Ovary (tissue), 3 donors: ENCODE measurements around the gene LYRM4.

Experiments
- EP300 ChIP-seq: sonication (generic); formaldehyde crosslinking; IDR thresholded peaks from one replicate; pipeline ENCODE4 v1.6.1; 2017; ENCODE audit warnings: antibody characterized with exemption
- POLR2A ChIP-seq: fragments of 450-650 bp; IDR thresholded peaks from one replicate; pipeline ENCODE4 v1.6.1; 2017; ENCODE audit warnings: antibody characterized with exemption, mild to moderate bottlenecking, moderate library complexity
- TF ChIP-seq, protein P1 (sequence below), 3 donors: fragments of 450-650 bp in 2 of 3; fragments of 200-600 bp in 1 of 3; IDR thresholded peaks; one replicate each; pipeline versions ENCODE4 v1.5.1 to v1.8.0; 2016 to 2022; ENCODE audit warnings: antibody characterized with exemption in 3 of 3, mild to moderate bottlenecking in 1 of 3
- donor health status: DM: no; HTN: no; CAD: no.

DNA sequence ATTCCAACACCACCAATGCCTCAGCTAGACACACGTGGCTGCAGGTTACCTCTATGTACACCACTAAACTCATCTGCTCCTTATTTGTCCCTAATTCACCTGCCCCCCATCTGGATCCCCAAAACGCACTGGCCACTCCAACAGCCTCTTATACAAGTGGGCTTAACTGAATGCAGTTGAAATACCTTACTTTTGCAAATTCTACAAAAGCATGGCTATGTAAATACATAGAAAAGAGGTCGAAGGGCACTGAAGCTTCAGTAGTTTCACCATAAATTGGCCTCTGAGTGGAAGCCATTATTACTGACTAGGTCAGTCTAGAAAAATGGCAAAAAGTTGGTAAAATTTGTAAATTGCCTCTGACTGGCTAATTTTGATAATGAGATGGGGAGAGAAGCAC is 186.8 kb downstream of the LYRM4 start:
- TF ChIP-seq POLR2A, result no peak
- TF ChIP-seq, protein P1, sequence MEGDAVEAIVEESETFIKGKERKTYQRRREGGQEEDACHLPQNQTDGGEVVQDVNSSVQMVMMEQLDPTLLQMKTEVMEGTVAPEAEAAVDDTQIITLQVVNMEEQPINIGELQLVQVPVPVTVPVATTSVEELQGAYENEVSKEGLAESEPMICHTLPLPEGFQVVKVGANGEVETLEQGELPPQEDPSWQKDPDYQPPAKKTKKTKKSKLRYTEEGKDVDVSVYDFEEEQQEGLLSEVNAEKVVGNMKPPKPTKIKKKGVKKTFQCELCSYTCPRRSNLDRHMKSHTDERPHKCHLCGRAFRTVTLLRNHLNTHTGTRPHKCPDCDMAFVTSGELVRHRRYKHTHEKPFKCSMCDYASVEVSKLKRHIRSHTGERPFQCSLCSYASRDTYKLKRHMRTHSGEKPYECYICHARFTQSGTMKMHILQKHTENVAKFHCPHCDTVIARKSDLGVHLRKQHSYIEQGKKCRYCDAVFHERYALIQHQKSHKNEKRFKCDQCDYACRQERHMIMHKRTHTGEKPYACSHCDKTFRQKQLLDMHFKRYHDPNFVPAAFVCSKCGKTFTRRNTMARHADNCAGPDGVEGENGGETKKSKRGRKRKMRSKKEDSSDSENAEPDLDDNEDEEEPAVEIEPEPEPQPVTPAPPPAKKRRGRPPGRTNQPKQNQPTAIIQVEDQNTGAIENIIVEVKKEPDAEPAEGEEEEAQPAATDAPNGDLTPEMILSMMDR (IDR thresholded peaks at IDR 0.05), result no peak
- no peak for TF ChIP-seq EP300
